Lung (tissue), 12 donors: ENCODE data around the gene OTX1. TPM values are rescaled to one million over a fixed set of nuclear protein-coding genes. Genes with fewer than 3 reads are reported as not detected.

ENCODE experiments used
- ATAC-seq: fragments of 200-7000 bp; cut with Tn5 transposase; one replicate; pipeline ENCODE4 v1.9.1; 2020; ENCODE audit warnings: moderate number of reproducible peaks; ENCODE audit not compliant: insufficient read depth, low FRiP score
- DNase-seq, 3 donors: peaks; one replicate each; pipeline ENCODE4 v3.0.0-alpha.2; 2013 to 2017
- H3K27ac ChIP-seq, 2 donors: one replicate each; pipeline ENCODE4 v1.5.1; 2013; ENCODE audit warnings: mild to moderate bottlenecking in 2 of 2, moderate library complexity in 2 of 2, control low read depth in 1 of 2, inconsistent platforms in 1 of 2, low read depth in 1 of 2, low read length in 1 of 2
- H3K27me3 ChIP-seq, 3 donors: one replicate each; pipeline ENCODE4 v1.5.1; 2013; ENCODE audit warnings: low read length in 2 of 3; ENCODE audit not compliant: control insufficient read depth in 3 of 3, insufficient read depth in 3 of 3
- H3K36me3 ChIP-seq, 4 donors: one replicate each; pipeline ENCODE4 v1.5.1; 2013; ENCODE audit warnings: low read length in 4 of 4, mild to moderate bottlenecking in 1 of 4, moderate library complexity in 1 of 4; ENCODE audit not compliant: control insufficient read depth in 4 of 4, insufficient read depth in 4 of 4
- H3K4me1 ChIP-seq, 5 donors: one replicate each; pipeline ENCODE4 v1.5.1; 2013; ENCODE audit warnings: low read length in 5 of 5, mild to moderate bottlenecking in 2 of 5, moderate library complexity in 1 of 5; ENCODE audit not compliant: control insufficient read depth in 5 of 5, insufficient read depth in 5 of 5
- H3K4me3 ChIP-seq: one replicate; pipeline ENCODE4 v1.5.1; 2013; ENCODE audit warnings: mild to moderate bottlenecking, control low read depth, moderate library complexity
- H3K9ac ChIP-seq, 2 donors: one replicate each; pipeline ENCODE4 v1.5.1; 2013; ENCODE audit warnings: low read length in 2 of 2, control low read depth in 1 of 2; ENCODE audit not compliant: insufficient read depth in 1 of 2
- H3K9me3 ChIP-seq, 4 donors: one replicate each; pipeline ENCODE4 v1.5.1; 2013; ENCODE audit warnings: low read length in 3 of 4, mild to moderate bottlenecking in 1 of 4, moderate library complexity in 1 of 4; ENCODE audit not compliant: control insufficient read depth in 4 of 4, insufficient read depth in 3 of 4
- WGBS, 2 donors: extraction: QIAGEN DNeasy Blood & Tissue Kit; methylation state at CpG; one replicate each; pipeline ENCODE4 v1.1.7; 2013; 5-methylcytosine and 5-hydroxymethylcytosine counted together
- polyA plus RNA-seq, 2 donors: library from polyadenylated mRNA; stranded (reverse); fragments of 200-250 nt; gene quantifications; one replicate each; pipeline ENCODE4 v1.2.1, GENCODE V29; 2013
- total RNA-seq, 2 donors: library from RNA; depleted of rRNA in 1 of 2; stranded (reverse); fragments of >200 nt in 1 of 2; gene quantifications; one replicate each; pipeline ENCODE4 v1.2.1, GENCODE V29; 2014 to 2021
- TF ChIP-seq, protein P1 (sequence below): IDR thresholded peaks from 2 replicates; pipeline ENCODE4 v1.5.1; 2012; ENCODE audit warnings: mild to moderate bottlenecking; ENCODE audit errors: control extremely low read depth, extremely low read depth
- donor health status: control.
- donor health status: control.
- donor health status: Bipolar disorder and iron deficiency.
- donor health status: healthy.
- donor health status: DM: yes; HTN: yes; CAD: no.

The OTX1 gene
- total and polyA plus RNA-seq, 4 donors: 0.11 to 1.0 (median 0.34) TPM

DNA sequence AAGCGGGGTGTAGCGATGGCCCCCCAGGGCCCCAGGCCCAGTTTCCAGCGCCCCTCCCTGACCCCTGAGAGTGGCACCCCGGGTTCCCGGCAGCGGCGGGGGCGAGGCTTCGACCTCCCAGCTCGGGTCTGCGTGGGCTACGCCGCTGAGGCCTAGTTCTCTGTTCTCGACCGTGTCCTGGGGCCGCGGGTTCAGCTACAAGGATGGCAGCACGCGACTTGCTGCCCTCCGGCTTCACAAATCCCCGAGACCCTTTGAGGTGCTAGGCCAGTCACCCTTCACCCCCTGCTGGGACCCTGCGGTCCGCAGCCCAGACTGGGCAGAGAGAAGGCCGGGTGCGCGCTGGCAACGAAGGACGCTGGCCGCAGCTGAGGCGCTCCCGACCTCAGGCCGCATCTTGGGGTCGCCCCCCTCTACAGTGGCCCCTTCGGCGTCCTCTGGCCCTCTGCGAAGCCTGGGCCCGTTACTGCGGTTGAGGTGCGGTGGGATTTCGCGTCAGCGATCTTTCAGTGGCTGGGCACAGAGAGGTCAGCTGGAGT lies 1.2 kb downstream of the OTX1 start:
- H3K4me3 ChIP-seq: no peak overlapping the region
- H3K36me3 ChIP-seq: no peaks in the 10 kb centered on the region
- ATAC-seq (no peak), DNase-seq (no peak)
- H3K9me3 ChIP-seq: peaks cover 0 to 46% (median 0%) of the 10 kb centered on the region in 4 donors
- H3K27me3 ChIP-seq: peaks cover 33 to 92% (median 84%) of the 10 kb centered on the region in 3 donors
- TF ChIP-seq, protein P1, sequence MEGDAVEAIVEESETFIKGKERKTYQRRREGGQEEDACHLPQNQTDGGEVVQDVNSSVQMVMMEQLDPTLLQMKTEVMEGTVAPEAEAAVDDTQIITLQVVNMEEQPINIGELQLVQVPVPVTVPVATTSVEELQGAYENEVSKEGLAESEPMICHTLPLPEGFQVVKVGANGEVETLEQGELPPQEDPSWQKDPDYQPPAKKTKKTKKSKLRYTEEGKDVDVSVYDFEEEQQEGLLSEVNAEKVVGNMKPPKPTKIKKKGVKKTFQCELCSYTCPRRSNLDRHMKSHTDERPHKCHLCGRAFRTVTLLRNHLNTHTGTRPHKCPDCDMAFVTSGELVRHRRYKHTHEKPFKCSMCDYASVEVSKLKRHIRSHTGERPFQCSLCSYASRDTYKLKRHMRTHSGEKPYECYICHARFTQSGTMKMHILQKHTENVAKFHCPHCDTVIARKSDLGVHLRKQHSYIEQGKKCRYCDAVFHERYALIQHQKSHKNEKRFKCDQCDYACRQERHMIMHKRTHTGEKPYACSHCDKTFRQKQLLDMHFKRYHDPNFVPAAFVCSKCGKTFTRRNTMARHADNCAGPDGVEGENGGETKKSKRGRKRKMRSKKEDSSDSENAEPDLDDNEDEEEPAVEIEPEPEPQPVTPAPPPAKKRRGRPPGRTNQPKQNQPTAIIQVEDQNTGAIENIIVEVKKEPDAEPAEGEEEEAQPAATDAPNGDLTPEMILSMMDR: no peak
- H3K4me1 ChIP-seq: peaks cover 5 to 57% (median 16%) of the 10 kb centered on the region in 5 donors
- no peak overlapping the region for H3K27ac ChIP-seq
- no peak overlapping the region for H3K9ac ChIP-seq
- 16 to 36% methylated on average over 39 to 42 of the region's 42 CpGs for WGBS, 2 donors

GRCh38 chr2:63052411-63053080 lies 1.9 kb downstream of the OTX1 start:
- Histone ChIP-seq H3K4me3 (no peak overlapping the region), H3K4me1 (peaks cover 5 to 53% (median 16%) of the 10 kb centered on the region in 5 donors), H3K9me3 (peaks cover 0 to 47% (median 0%) of the 10 kb centered on the region in 4 donors), H3K27me3 (peaks cover 32 to 90% (median 86%) of the 10 kb centered on the region in 3 donors), H3K27ac (no peak overlapping the region), H3K36me3 (no peaks in the 10 kb centered on the region), H3K9ac (no peak overlapping the region)
- WGBS, 2 donors: 24 to 39% methylated on average over 27 of the region's 27 CpGs
- TF ChIP-seq, protein P1: no peak
- DNase-seq (peak in 1 of 3 donors; percentile 20), ATAC-seq (no peak)

DNA sequence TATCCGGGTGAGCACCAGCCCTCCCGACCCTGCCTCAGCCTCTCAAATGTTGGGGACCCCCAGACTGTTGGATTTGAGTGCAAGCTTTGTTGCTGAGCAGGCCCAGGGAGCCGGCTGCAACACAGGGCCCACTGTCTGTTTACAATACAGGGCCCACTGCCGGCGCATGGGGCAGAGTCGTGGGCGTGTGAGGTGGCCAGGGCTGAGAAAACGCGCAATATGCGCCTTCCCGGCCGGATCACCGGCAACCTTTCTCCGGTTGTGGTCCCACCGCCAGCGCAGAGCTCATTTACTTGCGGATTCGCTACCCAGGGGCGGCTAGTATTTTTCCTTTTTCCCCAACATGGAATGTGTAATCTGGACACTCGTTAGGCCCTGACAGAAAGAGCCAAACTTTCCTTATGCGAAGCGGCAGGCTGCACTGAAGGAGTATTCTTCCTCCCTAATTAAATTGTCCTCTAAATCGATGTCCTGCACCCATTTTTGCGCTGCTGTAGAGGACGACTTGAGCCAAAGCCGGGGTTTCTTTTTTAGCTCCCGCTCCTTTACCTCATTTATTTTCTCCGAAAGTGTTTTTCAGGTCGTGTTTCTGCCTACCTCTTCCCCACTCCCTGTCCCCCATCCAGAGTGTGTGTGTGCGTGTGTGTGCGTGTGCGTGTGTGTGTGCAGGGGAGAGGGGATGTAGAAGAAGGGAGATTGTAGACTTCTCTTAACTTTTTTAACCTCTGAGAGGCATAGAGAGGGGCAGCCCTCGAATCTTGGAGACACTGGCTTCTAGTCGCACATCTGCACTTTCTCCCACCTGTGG lies 2.7 kb downstream of the OTX1 start:
- DNase-seq: peak in 1 of 3 donors; percentile 12
- 17 to 27% methylated on average over 34 of the region's 34 CpGs for WGBS, 2 donors

More for the DNA sequence above, 2.7 kb downstream of the OTX1 start:
- Histone ChIP-seq H3K27ac (no peak overlapping the region), H3K9me3 (peaks cover 0 to 44% (median 0%) of the 10 kb centered on the region in 4 donors), H3K4me3 (no peak overlapping the region), H3K36me3 (no peaks in the 10 kb centered on the region), H3K27me3 (peaks cover 31 to 90% (median 87%) of the 10 kb centered on the region in 3 donors), H3K4me1 (peaks cover 5 to 55% (median 16%) of the 10 kb centered on the region in 5 donors), H3K9ac (no peak overlapping the region)
- no peak for ATAC-seq
- TF ChIP-seq, protein P1: no peak
